Upper lobe of right lung (tissue), 1 donor: Measurements from ENCODE around the gene RAB1A. TPM values are rescaled to one million over a fixed set of nuclear protein-coding genes. Genes with fewer than 3 reads are reported as not detected.
A peak's percentile ranks its signal among the peaks of the same experiment; 100 is the strongest.

Experiments used
- ATAC-seq: fragments of 200-7000 bp; cut with Tn5 transposase; one replicate; pipeline ENCODE4 v1.9.1; 2020; ENCODE audit warnings: mild to moderate bottlenecking, moderate library complexity
- DNase-seq: peaks from one replicate; pipeline ENCODE4 v3.0.0-alpha.2; 2020
- H3K27ac ChIP-seq: fragments of 200-600 bp; one replicate; pipeline ENCODE4 v1.8.0; 2022
- H3K27me3 ChIP-seq: fragments of 200-600 bp; one replicate; pipeline ENCODE4 v1.8.0; 2022; ENCODE audit warnings: mild to moderate bottlenecking
- H3K36me3 ChIP-seq: fragments of 200-600 bp; one replicate; pipeline ENCODE4 v1.8.0; 2022
- H3K4me1 ChIP-seq: fragments of 200-600 bp; one replicate; pipeline ENCODE4 v1.8.0; 2022
- H3K4me3 ChIP-seq: fragments of 200-600 bp; one replicate; pipeline ENCODE4 v1.8.0; 2022; ENCODE audit warnings: mild to moderate bottlenecking
- H3K9me3 ChIP-seq: fragments of 200-600 bp; one replicate; pipeline ENCODE4 v1.8.0; 2022
- CTCF ChIP-seq: fragments of 200-600 bp; IDR thresholded peaks from one replicate; pipeline ENCODE4 v1.8.0; 2022; ENCODE audit warnings: antibody characterized with exemption
- intact Hi-C: fragments of 100-400 bp; cut with DNase I; formaldehyde crosslinking; loops from one replicate; pipeline ENCODE4 v1.11.0; 2022
- total RNA-seq: library from RNA; stranded (reverse); fragmentation: NEBNext Ultra II Directional; extraction: Animal tissue kit (Norgen Biotek cat#: 25700); gene quantifications from one replicate; pipeline ENCODE4 v1.2.1, GENCODE V29; 2021
- donor health status: DM: no; HTN: yes; CAD: no; lungs with severe emphysema.

RAB1A gene
- total RNA-seq, 1 donor from 2014 or later = 151 TPM

- Histone ChIP-seq H3K27me3 (no peaks in the 10 kb centered on the region), H3K36me3 (peaks cover 95% of the 10 kb centered on the region), H3K4me1 (no peaks in the 10 kb centered on the region), H3K4me3 (no peak overlapping the region), H3K9me3 (no peaks in the 10 kb centered on the region), H3K27ac (no peak overlapping the region)
- TF ChIP-seq CTCF = no peak
- intact Hi-C loops = no loop called here
- ATAC-seq (no peak), DNase-seq (no peak)
These were observed 33.0 kb downstream of the RAB1A start for GRCh38 chr2:65096948-65097347.

GRCh38 chr2:65093211-65093610 lies 36.7 kb downstream of the RAB1A start:
- no peak for DNase-seq
- H3K27me3 ChIP-seq = no peaks in the 10 kb centered on the region
- H3K9me3 ChIP-seq = no peaks in the 10 kb centered on the region
- H3K27ac ChIP-seq = no peak overlapping the region
- no peak for ATAC-seq
- intact Hi-C loops = no loop called here
- TF ChIP-seq CTCF = no peak
- H3K36me3 ChIP-seq = peaks cover 97% of the 10 kb centered on the region
- H3K4me3 ChIP-seq = no peak overlapping the region
- H3K4me1 ChIP-seq = peaks cover 10% of the 10 kb centered on the region

- no peak for TF ChIP-seq CTCF
- H3K9me3 ChIP-seq = no peaks in the 10 kb centered on the region
- H3K27me3 ChIP-seq = no peaks in the 10 kb centered on the region
- H3K4me1 ChIP-seq = peaks cover 13% of the 10 kb centered on the region
- H3K27ac ChIP-seq = no peak overlapping the region
- ATAC-seq (no peak), DNase-seq (no peak)
- intact Hi-C loops = no loop called here
- H3K4me3 ChIP-seq = no peak overlapping the region
- peaks cover 99% of the 10 kb centered on the region for H3K36me3 ChIP-seq
These were observed 37.1 kb downstream of the RAB1A start for GRCh38 chr2:65092791-65093190.

- peaks cover 19% of the 10 kb centered on the region for H3K4me1 ChIP-seq
- intact Hi-C loops = no loop called here
- H3K4me3 ChIP-seq = no peak overlapping the region
- no peaks in the 10 kb centered on the region for H3K27me3 ChIP-seq
- DNase-seq (no peak), ATAC-seq (no peak)
- H3K36me3 ChIP-seq = peaks cover 98% of the 10 kb centered on the region
- H3K27ac ChIP-seq = no peak overlapping the region
- H3K9me3 ChIP-seq = no peaks in the 10 kb centered on the region
- no peak for TF ChIP-seq CTCF
These were observed 44.8 kb downstream of the RAB1A start for GRCh38 chr2:65085148-65085547.

GRCh38 chr2:65081232-65081685 lies 48.6 kb downstream of the RAB1A start:
- Histone ChIP-seq H3K27ac (peak overlapping the region; percentile 27), H3K36me3 (peaks cover 90% of the 10 kb centered on the region), H3K27me3 (no peaks in the 10 kb centered on the region), H3K9me3 (no peaks in the 10 kb centered on the region), H3K4me3 (no peak overlapping the region), H3K4me1 (peaks cover 5% of the 10 kb centered on the region)
- TF ChIP-seq CTCF = no peak
- intact Hi-C loops = no loop called here
- ATAC-seq (peak; percentile 92), DNase-seq (no peak)

GRCh38 chr2:65079017-65079416 lies 50.9 kb downstream of the RAB1A start:
- ATAC-seq (no peak), DNase-seq (no peak)
- Histone ChIP-seq H3K36me3 (peaks cover 76% of the 10 kb centered on the region), H3K27me3 (no peaks in the 10 kb centered on the region), H3K27ac (no peak overlapping the region), H3K9me3 (no peaks in the 10 kb centered on the region), H3K4me1 (peaks cover 15% of the 10 kb centered on the region), H3K4me3 (no peak overlapping the region)
- TF ChIP-seq CTCF = no peak
- intact Hi-C loops = no loop called here
